H1 (cell line): ENCODE data around the gene TWSG1. TPM values are rescaled to one million over a fixed set of nuclear protein-coding genes. Genes with fewer than 3 reads are reported as not detected.

Experiments
- CTCF ChIP-seq, 3 experiments: IDR thresholded peaks; 1 replicate in 2 of 3; 2 replicates in 1 of 3; pipeline versions ENCODE4 v1.5.1 to v1.6.1; 2011; ENCODE audit warnings: low read length in 3 of 3, mild to moderate bottlenecking in 3 of 3, inconsistent platforms in 2 of 3, low read depth in 1 of 3, moderate library complexity in 1 of 3; ENCODE audit not compliant: insufficient read depth in 1 of 3; ENCODE audit errors: control extremely low read depth in 1 of 3
- polyA plus RNA-seq, 7 experiments: library from polyadenylated mRNA; depleted of rRNA in 3 of 7; stranded (reverse) in 5 of 7; unstranded in 2 of 7; fragments of >200 nt in 5 of 7; fragments of 200-250 nt in 2 of 7; gene quantifications; 1 replicate in 5 of 7; 2 replicates in 1 of 7; 4 replicates in 1 of 7; pipeline versions ENCODE4 v1.2.1 to v1.2.3, GENCODE V29; 2011 to 2013; ENCODE audit warnings: missing spikeins in 2 of 7, mixed read lengths in 2 of 7
- total RNA-seq: library from RNA; stranded (reverse); fragmentation: NEBNext Ultra II Directional; extraction: Animal tissue kit (Norgen Biotek cat#: 25700); gene quantifications from 2 replicates; pipeline ENCODE4 v1.2.1, GENCODE V29; 2021

The TWSG1 gene
- total and polyA plus RNA-seq, 2 of the 8 experiments (the other 6 are each of a cell fraction or from before 2014, with no cell fraction given), result 11.8 to 19.8 TPM

GRCh38 chr18:9403795-9404564, 69.4 kb downstream of the TWSG1 start (continued):
- TF ChIP-seq CTCF (IDR thresholded peaks at IDR 0.05; ENCODE audit: control extremely low read depth in 1 of 3, insufficient read depth in 1 of 3, low read depth in 1 of 3, low read length in 3 of 3), result peak; percentile 61 to 72 (median 67)
